Caco-2 (cell line): ENCODE data around the gene PIP4K2C. TPM values are rescaled to one million over a fixed set of nuclear protein-coding genes. Genes with fewer than 3 reads are reported as not detected.

ENCODE experiments used
- BruUV-seq: library from RNA; stranded (reverse); fragments of 400-500 nt; replicated peaks from 2 replicates; lab custom pipeline; 2021; lab: Mats Ljungman, UMichigan
- CTCF ChIA-PET: fragments of 300-600 bp; sonication (Branson Sonifier 250); formaldehyde crosslinking; loops from one replicate; lab custom pipeline; 2022; ENCODE audit warnings: antibody characterized with exemption; lab: Charles Lee
- POLR2A ChIA-PET: fragments of 300-600 bp; sonication (Branson Sonifier 250); formaldehyde crosslinking; loops from one replicate; lab custom pipeline; 2022; ENCODE audit warnings: antibody characterized with exemption; lab: Charles Lee
- DNase-seq, 2 experiments: peaks; one replicate each; pipeline versions ENCODE4 v3.0.0 to v3.0.0-alpha.2; 2020 to 2022
- H3K27me3 ChIP-seq: replicated peaks from 2 replicates; pipeline ENCODE4 v1.6.0; 2011; ENCODE audit warnings: low read length; ENCODE audit not compliant: control insufficient read depth, insufficient read depth
- H3K36me3 ChIP-seq: 2 replicates; pipeline ENCODE4 v1.5.1; 2011; ENCODE audit warnings: low read length; ENCODE audit not compliant: control insufficient read depth, insufficient read depth
- H3K4me1 ChIP-seq: fragments of 250-450 bp; sonication (Bioruptor Pico); 2 replicates; pipeline ENCODE4 v1.5.1; 2020; ENCODE audit warnings: mild to moderate bottlenecking
- H3K4me3 ChIP-seq: 2 replicates; pipeline ENCODE4 v1.5.1; 2011; ENCODE audit warnings: low read depth, mild to moderate bottlenecking, control low read depth, low read length
- H3K9me3 ChIP-seq: fragments of 250-450 bp; sonication (Bioruptor Pico); 2 replicates; pipeline ENCODE4 v1.5.1; 2020; ENCODE audit warnings: mild to moderate bottlenecking, moderate library complexity
- H3K27ac Mint-ChIP-seq: one replicate; pipeline ENCODE4 v1.8.0; 2022; ENCODE audit warnings: mixed read lengths; ENCODE audit not compliant: unreplicated experiment
- H3K27me3 Mint-ChIP-seq: one replicate; pipeline ENCODE4 v1.8.0; 2022; ENCODE audit warnings: mixed read lengths; ENCODE audit not compliant: insufficient read depth, unreplicated experiment
- H3K36me3 Mint-ChIP-seq: one replicate; pipeline ENCODE4 v1.8.0; 2022; ENCODE audit warnings: mild to moderate bottlenecking, mixed read lengths; ENCODE audit not compliant: insufficient read depth, unreplicated experiment
- H3K4me1 Mint-ChIP-seq: one replicate; pipeline ENCODE4 v1.8.0; 2022; ENCODE audit warnings: low read depth, mixed read lengths; ENCODE audit not compliant: unreplicated experiment
- H3K4me3 Mint-ChIP-seq: one replicate; pipeline ENCODE4 v1.8.0; 2022; ENCODE audit warnings: mild to moderate bottlenecking, moderate library complexity, mixed read lengths; ENCODE audit not compliant: unreplicated experiment
- H3K9me3 Mint-ChIP-seq: one replicate; pipeline ENCODE4 v1.8.0; 2022; ENCODE audit warnings: mixed read lengths; ENCODE audit not compliant: unreplicated experiment
- CTCF ChIP-seq, 2 experiments: fragments of 200-600 bp in 1 of 2; IDR thresholded peaks; 1 replicate in 1 of 2; 2 replicates in 1 of 2; pipeline versions ENCODE4 v1.5.1 to v1.8.0; 2011 to 2022; ENCODE audit warnings: antibody characterized with exemption in 1 of 2, control low read depth in 1 of 2, inconsistent platforms in 1 of 2, low read depth in 1 of 2, low read length in 1 of 2, mild to moderate bottlenecking in 1 of 2, moderate library complexity in 1 of 2; ENCODE audit not compliant: insufficient read depth in 1 of 2, severe bottlenecking in 1 of 2, unreplicated experiment in 1 of 2
- intact Hi-C: fragments of 100-400 bp; cut with micrococcal nuclease; formaldehyde crosslinking; loops from one replicate; pipeline ENCODE4 v1.10.0; 2022; ENCODE audit not compliant: unreplicated experiment
- total RNA-seq: library from RNA; stranded (reverse); gene quantifications from 2 replicates; pipeline ENCODE4 v1.2.3, GENCODE V29; 2022

The PIP4K2C gene
- total RNA-seq, 1 experiment from 2014 or later = 48.0 TPM

DNA sequence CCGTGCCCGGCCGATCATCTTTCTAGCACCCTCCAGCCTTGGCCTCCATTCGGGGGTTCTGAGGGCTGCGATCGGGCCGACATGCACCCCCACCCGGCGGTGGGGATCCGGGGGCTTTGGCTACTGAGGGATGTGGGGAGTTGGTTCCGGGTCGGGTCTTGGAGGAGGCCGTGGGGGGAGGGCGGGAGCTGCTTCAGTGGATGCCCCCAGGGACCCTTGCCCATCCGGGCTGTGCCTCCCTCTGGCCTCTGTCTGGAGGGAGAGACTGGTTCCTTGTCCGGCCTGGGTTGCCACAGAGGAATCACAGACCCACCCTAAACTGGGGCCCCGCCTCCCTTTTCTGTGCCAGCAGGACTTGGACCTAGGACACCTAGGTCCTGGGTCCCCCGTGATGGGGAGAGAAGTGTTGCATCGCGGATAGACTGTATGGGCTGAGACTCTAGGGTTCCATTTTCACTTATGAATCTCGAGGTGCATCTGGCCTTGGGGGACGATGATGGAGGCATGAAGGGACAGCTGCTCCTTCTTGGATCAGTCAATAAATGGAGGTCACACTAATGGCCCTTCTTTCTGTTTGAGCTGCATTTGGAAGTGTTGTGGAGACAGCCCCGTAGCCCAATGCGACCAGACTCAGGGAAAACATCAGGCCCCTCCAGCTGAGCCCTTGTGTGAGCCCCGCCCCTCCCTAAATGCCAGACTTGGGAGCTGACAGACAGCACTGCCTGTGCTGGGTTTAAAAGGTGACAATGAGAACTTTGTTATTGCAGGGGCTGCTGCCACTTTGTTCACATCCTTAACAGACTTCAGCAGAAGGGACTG lies 14.2 kb downstream of the PIP4K2C start:
- H3K36me3 Mint-ChIP-seq = peaks cover 8% of the 10 kb centered on the region
- ChIA-PET POLR2A (no interaction called here), CTCF (no interaction called here)
- H3K9me3 Mint-ChIP-seq = no peaks in the 10 kb centered on the region
- peaks cover 7% of the 10 kb centered on the region for H3K4me1 Mint-ChIP-seq
- H3K27me3 ChIP-seq = no peaks in the 10 kb centered on the region
- peak overlapping the region; percentile 77 for H3K27ac Mint-ChIP-seq
- peak overlapping the region; percentile 62 for H3K4me3 ChIP-seq
- peak overlapping the region; percentile 74 for H3K4me3 Mint-ChIP-seq
- H3K36me3 ChIP-seq = peaks cover 1% of the 10 kb centered on the region; the same call in 1 of the 2 replicates
- no peak for DNase-seq
- TSS peak; percentile 34 for BruUV-seq
- H3K4me1 ChIP-seq = peaks cover 6% of the 10 kb centered on the region; the same call in 1 of the 2 replicates
- H3K27me3 Mint-ChIP-seq = no peaks in the 10 kb centered on the region
- no peaks in the 10 kb centered on the region for H3K9me3 ChIP-seq
- TF ChIP-seq CTCF (IDR thresholded peaks at IDR 0.05; ENCODE audit: insufficient read depth in 1 of 2, low read depth in 1 of 2, low read length in 1 of 2, severe bottlenecking in 1 of 2, unreplicated experiment in 1 of 2) = no peak
- intact Hi-C loops = no loop called here

DNA sequence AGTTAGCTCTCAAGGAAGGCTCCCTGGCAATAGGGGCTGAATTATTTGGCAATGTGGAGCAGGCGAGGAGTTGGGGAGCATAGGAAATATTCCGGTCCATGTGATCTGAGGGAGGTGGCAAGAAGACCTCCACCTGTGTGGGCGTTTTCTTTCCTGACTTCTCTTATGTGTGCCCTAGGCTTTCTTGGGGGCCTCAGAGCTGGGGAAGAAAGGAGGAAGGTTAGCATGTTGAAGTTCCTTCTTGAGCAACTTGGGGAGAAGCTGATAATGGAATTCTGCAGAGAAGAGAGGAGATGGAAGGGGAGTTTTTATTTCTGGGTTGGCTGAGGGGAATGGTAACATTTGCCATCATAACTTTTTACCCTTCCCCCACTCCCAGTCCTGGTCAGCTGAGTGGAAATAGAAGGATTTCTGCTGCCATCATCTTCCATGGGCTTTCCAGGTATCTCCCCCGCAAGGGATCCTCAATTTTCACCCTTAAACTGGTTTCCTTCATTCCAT lies 14.9 kb downstream of the PIP4K2C start:
- Mint-ChIP-seq H3K4me1 (peaks cover 7% of the 10 kb centered on the region), H3K9me3 (no peaks in the 10 kb centered on the region), H3K4me3 (peak overlapping the region; percentile 74), H3K27ac (no peak overlapping the region), H3K36me3 (peaks cover 2% of the 10 kb centered on the region), H3K27me3 (no peaks in the 10 kb centered on the region)
- no peaks in the 10 kb centered on the region for H3K27me3 ChIP-seq
- no peak for TF ChIP-seq CTCF (IDR thresholded peaks at IDR 0.05; ENCODE audit: insufficient read depth in 1 of 2, low read depth in 1 of 2, low read length in 1 of 2, severe bottlenecking in 1 of 2, unreplicated experiment in 1 of 2)
- no TSS peak for BruUV-seq
- ChIA-PET CTCF (no interaction called here), POLR2A (interaction anchor here (0.6 kb wide), 1 partner anchor 17 kb away, joined by 3 read pairs; no protein-coding TSS in a partner anchor)
- H3K4me3 ChIP-seq = no peak overlapping the region
- peaks cover 1% of the 10 kb centered on the region; the same call in 1 of the 2 replicates for H3K36me3 ChIP-seq
- H3K4me1 ChIP-seq = peaks cover 6% of the 10 kb centered on the region; the same call in 1 of the 2 replicates
- intact Hi-C loops = no loop called here
- no peak for DNase-seq
- no peaks in the 10 kb centered on the region for H3K9me3 ChIP-seq

DNA sequence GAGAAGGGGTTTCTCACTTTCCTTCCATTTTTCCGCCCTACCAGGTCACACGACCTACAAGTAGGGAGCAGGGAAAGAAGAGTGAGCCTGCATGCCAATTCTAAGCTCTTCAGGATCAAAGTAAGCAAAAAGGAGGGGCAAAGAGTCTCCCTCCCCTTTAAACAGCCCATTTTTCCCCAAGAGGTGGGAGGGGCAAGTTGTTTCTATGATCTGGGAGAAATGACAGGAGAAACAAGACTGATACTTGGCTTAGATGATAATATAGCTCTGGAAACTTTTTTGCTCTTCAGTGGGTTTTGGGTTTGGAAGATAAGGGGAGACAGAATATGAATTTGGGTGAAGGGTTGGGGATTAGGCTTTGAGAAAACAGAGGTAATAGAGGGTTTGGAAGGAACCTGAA lies 15.4 kb downstream of the PIP4K2C start:
- Mint-ChIP-seq H3K27me3 (no peaks in the 10 kb centered on the region), H3K36me3 (no peaks in the 10 kb centered on the region), H3K4me1 (peaks cover 7% of the 10 kb centered on the region), H3K27ac (no peak overlapping the region), H3K4me3 (no peak overlapping the region), H3K9me3 (no peaks in the 10 kb centered on the region)
- no peak overlapping the region for H3K4me3 ChIP-seq
- H3K27me3 ChIP-seq = no peaks in the 10 kb centered on the region
- DNase-seq = no peak
- peaks cover 6% of the 10 kb centered on the region; the same call in 1 of the 2 replicates for H3K4me1 ChIP-seq
- no peaks in the 10 kb centered on the region for H3K9me3 ChIP-seq
- BruUV-seq = no TSS peak
- intact Hi-C loops = no loop called here
- CTCF ChIA-PET = no interaction called here
- POLR2A ChIA-PET = interaction anchor here (0.6 kb wide), 1 partner anchor 16 kb away, joined by 3 read pairs; no protein-coding TSS in a partner anchor
- H3K36me3 ChIP-seq = peaks cover 1% of the 10 kb centered on the region; the same call in 1 of the 2 replicates
- no peak for TF ChIP-seq CTCF (IDR thresholded peaks at IDR 0.05; ENCODE audit: insufficient read depth in 1 of 2, low read depth in 1 of 2, low read length in 1 of 2, severe bottlenecking in 1 of 2, unreplicated experiment in 1 of 2)
